T follicular helper cell (primary cell): ENCODE results near the gene WNK1.
"Not testable (repeated sequence)": the region's sequence is repeated elsewhere in the genome, so short reads cannot be mapped to it uniquely, and the experiment has no call there.

Experiments used
- DNase-seq: peaks from one replicate; pipeline ENCODE4 v3.0.0-alpha.2; 2020; ENCODE audit warnings: low read depth

WNK1 gene

GRCh38 chr12:911191-911826, 158.9 kb downstream of the WNK1 start:
- no peak for DNase-seq

- DNase-seq = no peak
These were observed 160.3 kb downstream of the WNK1 start for GRCh38 chr12:912466-913235.

- no peak for DNase-seq
These were observed 161.7 kb downstream of the WNK1 start for GRCh38 chr12:913919-914698.

GRCh38 chr12:915090-915489, 162.7 kb downstream of the WNK1 start:
- DNase-seq = no peak

- DNase-seq = no peak
These were observed 163.9 kb downstream of the WNK1 start for GRCh38 chr12:916240-916639.

- DNase-seq = no peak
These were observed 164.5 kb downstream of the WNK1 start for GRCh38 chr12:916712-917445.

GRCh38 chr12:920676-921075, 168.3 kb downstream of the WNK1 start:
- no peak for DNase-seq

- no peak for DNase-seq
These were observed 169.9 kb downstream of the WNK1 start for GRCh38 chr12:922285-922684.

GRCh38 chr12:926641-927040, 174.3 kb downstream of the WNK1 start:
- no peak for DNase-seq

GRCh38 chr12:931060-931459, 178.7 kb downstream of the WNK1 start:
- no peak for DNase-seq

- DNase-seq = no peak
These were observed 179.2 kb downstream of the WNK1 start for GRCh38 chr12:931591-931990.

- DNase-seq = not testable (repeated sequence)
These were observed 183.5 kb downstream of the WNK1 start for GRCh38 chr12:935891-936290.

GRCh38 chr12:936377-937345, 184.3 kb downstream of the WNK1 start:
- DNase-seq = no peak

GRCh38 chr12:938810-939209, 186.4 kb downstream of the WNK1 start:
- DNase-seq = no peak

GRCh38 chr12:943051-943450, 190.7 kb downstream of the WNK1 start:
- DNase-seq = no peak

- no peak for DNase-seq
These were observed 191.8 kb downstream of the WNK1 start for GRCh38 chr12:944211-944610.

- no peak for DNase-seq
These were observed 193.8 kb downstream of the WNK1 start for GRCh38 chr12:946212-946611.

- DNase-seq = no peak
These were observed 194.3 kb downstream of the WNK1 start for GRCh38 chr12:946631-947030.

- no peak for DNase-seq
These were observed 195.9 kb downstream of the WNK1 start for GRCh38 chr12:948238-948637.

- DNase-seq = peak; percentile 94
These were observed 197.2 kb downstream of the WNK1 start, which contains the start of gene RAD52 for GRCh38 chr12:949453-950191. RAD52 (minus strand) TSS chr12:949694; CDS start chr12:933058, 16,636 bp downstream.
